HG03139 (cell line): ENCODE measurements around the gene UCKL1.

Experiments used
- ATAC-seq: cut with Tn5 transposase; IDR thresholded peaks from one replicate; pipeline ENCODE4 v1.9.1; 2021; ENCODE audit not compliant: unreplicated experiment

UCKL1 gene

DNA sequence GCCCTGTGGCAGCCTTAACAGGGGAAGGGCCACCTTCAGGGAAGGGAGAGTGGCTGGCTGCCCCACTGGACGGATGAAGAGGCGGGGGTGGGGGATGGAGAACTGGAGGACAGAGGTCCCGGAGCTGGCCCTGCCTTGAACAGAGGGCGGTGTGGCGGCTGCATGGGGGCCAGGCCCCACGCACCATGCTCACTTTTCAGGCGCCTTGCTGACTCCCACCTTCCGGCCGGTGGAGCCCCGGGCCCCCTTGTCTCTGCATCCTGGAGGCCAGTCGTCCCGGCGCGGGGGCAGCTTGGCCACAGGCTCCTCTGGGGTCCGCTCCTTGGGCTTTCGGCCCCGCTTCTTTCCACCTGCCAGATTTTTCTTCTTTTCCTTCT lies 3.5 kb upstream of the UCKL1 start:
- ATAC-seq, result no peak

DNA sequence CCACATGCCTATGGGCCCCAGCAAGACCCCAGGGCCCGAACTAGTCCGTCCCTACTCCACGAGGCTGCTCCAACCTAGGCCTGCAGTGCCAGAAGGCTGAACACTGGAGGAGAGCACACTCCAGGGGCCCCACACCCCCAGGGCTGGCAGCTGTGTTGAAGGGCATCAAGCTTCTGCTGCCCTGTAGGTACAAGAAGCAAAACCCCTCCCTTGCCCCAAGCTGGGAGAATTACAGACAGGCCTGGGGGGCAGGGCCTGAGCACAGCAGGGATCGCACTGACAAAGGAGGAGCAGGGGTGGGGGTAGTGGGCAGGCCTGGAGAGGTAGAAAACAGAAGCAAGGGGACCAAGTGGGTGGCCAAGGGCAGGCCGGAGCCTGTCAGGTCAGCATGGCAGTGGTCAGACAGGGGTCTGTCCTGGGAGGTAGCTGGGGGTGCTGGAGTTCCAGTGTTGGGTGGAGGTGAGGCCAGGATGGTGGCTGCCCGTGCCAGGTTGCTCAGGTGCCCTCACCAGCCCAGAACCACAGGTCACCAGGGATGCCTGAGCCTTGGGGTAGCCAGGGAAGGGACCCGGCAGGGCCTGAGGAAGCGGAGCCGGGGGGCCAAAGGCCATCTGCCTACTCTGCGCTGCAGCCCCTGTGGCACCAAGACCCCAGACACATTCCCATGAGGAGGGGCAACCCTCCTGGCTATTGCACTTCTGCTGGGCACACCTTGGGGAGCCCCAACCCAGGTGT lies 2.9 kb upstream of the UCKL1 start:
- ATAC-seq, result no peak

DNA sequence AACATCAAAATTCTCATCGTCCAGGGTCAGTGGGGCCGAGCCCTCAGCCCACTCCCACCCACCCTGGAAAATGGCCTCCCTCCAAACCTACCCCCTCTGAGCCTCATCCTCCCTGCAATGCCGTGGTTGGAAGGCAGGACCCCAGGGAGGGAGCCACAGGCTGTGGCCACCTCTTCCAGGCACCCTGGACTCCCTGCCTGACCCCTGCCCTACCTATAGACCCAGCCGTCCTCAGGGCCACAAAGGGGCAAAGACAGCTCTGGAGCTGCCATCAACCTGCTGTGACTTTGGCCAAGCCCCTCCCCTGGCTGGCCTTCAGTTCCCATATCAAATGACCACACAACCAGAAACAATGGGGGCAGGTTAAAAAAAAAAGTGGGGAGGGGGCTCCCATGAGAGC lies 2.3 kb upstream of the UCKL1 start:
- no peak for ATAC-seq

DNA sequence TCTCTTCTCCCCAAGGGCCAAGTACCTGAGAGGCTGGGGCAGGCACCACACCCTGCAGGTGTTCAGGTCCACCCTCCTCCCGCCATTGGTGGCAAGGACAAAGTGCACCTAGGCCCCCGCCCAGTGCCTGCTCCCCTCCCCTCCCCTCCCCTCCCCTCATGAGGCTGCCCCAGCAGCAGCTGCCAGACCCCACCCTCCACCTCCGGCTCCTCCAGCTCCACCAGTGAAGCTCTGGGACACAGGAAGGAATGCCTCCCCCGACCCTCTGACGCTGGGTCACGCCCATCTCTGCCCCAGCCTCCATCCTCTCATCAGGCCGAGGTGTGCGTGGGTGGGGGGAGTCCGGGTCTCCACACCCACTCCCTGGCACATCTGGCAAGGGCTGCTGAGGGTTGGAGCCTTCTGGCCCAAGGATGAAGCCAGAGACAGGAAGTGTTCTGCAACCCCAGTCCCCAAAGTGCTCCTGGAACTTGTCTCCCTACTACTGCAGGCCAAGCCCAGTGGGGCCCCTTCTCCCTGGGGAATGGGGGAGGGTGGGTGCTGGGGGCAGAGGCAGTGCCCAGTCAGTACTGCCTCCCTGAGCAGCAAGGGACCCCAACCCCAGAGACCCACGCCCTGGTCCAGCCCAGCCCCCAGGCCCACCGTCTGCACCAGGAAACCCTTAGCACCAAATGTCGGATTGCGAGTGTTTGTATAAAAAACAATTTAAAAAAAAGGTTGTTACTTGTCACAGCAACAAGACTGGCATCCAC lies 1.6 kb upstream of the UCKL1 start:
- ATAC-seq, result no peak

GRCh38 chr20:63957004-63957689 lies 931 bp upstream of the UCKL1 start:
- ATAC-seq, result no peak

DNA sequence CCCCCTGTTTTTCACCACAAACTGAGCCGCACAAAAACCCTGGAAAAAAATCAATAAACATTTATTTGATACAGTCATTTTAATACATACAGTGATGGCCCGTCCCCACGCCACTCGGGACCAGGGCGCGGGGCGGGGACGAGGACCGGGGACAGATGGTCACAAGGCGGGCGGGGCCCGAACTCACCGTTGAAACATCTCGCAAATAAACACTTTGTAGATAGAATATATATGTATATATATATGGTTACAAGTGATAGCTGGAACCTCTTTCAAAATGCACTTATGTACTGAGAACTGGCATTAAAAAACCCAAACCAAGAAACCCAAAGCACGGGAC lies 418 bp upstream of the UCKL1 start:
- ATAC-seq, result no peak

- peak; percentile 12 for ATAC-seq
Observed at GRCh38 chr20:63955281-63955826, 862 bp downstream of the UCKL1 start.

DNA sequence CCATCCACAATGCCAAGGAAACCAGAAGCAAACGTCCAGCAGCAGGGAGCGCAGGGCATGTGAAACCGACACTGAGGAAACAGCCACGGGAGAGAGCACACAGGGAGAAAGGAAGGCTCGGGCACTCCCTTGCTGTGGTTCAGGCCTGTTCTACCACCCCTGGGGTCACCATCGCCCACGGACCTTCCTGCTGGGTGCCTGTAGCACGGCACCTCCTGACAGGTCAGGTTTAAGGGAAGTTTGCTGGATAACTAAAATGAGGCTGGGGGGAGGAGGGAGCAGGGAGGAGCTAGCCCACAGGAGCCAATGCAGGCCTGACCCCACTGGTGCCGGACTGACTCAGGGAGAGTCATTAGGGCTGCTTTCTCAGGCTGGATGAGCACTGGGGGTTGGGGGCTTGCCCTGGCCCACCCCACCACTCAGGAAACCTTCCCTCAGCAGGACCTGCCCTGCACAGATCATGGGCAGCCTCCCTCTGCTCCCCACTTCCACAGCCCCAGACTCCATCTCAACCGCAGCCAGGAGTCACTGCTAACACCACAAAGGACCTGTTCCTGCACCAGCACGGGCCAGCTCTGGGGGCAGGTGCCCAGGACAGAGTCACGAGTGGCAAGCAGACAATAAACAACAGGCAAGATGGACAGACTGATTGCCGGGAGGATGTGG lies 2.3 kb downstream of the UCKL1 start:
- no peak for ATAC-seq

DNA sequence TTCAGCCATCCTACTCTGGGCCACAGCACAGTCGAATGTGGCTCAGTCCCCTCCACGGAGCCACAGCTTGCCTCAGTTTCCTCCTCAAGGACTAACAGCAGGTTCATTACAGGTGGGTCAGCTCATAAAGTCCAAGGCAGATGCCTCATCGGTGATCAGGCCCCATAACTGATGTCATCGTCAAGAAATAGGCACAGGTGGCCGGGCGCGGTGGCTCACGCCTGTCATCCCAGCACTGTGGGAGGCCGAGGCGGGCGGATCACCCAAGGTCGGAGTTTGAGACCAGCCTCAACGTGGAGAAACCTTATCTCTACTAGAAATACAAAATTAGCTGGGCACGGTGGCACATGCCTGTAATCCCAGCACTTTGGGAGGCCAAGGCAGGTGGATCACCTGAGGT lies 3.4 kb downstream of the UCKL1 start:
- no peak for ATAC-seq

DNA sequence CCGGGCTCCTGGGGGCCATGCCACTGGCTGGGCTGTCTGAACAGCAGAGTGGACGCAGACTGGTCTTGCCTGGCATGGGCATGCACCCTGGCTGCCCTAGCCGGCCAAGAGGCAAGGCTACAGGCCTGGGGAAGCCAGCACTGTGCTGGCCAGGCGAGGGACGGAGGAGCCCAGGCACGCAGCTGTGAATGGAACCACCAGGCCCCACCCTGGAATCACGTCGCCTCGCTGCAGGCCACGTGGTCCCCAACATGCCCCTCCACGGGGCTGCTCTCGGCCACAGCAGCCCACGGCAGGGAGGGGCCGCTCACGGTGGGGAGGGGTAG lies 4.0 kb downstream of the UCKL1 start:
- no peak for ATAC-seq

- ATAC-seq, result no peak
Observed at GRCh38 chr20:63951398-63952209, 4.6 kb downstream of the UCKL1 start.

- no peak for ATAC-seq
Observed at GRCh38 chr20:63950701-63951397, 5.4 kb downstream of the UCKL1 start.

DNA sequence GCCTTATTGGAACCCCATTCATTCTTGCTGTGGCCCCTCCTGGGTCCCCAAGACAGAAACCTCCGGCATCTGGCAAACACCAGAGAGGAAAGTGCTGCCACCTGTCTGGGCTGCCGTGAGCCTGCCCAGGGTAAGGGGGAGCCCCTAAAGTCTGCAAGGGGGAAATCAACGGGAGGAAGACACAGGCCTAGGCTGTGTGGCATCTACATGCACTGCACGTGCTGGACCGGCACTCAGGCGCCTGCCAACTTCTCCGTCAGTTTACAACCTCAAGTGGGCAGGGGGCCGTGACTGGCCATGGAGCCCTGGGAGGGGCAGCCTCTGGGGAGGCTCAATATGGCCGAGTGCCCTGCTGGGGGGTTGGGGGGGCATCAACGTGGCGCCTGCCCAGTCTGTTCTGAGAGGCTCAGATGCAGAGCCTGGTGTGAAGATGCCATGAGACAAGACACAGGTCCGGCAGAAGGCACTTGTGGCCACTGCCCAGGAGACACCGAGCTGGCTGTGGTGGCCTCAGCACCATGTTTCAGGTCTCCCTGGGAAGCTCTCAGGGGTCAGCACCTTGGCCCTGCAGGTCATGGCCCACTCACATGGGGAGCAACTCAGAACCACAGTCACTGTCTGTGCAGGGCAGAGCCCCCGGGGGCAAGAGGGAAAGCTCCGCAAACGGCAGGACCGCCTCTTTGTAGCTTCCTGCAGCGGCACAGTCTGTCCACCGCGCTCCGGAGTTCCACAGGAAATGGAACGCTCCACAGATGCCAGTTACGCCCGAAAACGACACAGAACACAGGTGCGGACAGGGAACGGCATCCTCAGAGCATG lies 8.4 kb downstream of the UCKL1 start:
- ATAC-seq, result no peak

DNA sequence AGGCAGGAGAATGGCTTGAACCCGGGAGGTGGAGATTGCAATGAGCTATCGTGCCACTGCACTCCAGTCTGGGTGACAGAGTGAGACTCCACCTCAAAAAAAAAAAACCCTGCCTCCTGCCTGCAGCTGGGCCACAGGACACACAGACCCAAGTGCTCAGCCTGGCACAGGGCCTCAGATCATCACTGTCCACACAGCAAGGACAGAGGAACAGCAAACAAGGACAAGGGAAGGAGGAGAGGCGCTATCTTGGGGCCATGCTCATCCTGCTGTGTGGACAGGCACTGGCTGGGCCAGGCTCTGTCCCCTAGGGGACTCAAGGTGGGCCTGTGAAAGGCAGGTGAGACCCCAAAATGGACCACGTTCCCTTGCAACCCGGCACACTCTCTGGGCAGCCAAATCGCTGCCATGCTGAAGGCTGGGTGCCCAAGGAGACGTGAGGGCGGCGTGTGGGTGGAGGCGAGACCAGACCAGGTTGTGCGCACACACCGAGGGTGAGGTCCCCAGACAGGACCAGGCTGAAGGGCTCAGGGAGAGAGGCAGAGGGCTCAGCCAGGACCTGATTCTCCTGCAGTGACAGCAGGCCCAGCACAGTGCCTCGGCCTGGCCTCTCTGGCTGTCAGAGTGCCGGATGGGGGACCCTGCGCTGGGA lies 9.1 kb downstream of the UCKL1 start:
- ATAC-seq, result no peak

DNA sequence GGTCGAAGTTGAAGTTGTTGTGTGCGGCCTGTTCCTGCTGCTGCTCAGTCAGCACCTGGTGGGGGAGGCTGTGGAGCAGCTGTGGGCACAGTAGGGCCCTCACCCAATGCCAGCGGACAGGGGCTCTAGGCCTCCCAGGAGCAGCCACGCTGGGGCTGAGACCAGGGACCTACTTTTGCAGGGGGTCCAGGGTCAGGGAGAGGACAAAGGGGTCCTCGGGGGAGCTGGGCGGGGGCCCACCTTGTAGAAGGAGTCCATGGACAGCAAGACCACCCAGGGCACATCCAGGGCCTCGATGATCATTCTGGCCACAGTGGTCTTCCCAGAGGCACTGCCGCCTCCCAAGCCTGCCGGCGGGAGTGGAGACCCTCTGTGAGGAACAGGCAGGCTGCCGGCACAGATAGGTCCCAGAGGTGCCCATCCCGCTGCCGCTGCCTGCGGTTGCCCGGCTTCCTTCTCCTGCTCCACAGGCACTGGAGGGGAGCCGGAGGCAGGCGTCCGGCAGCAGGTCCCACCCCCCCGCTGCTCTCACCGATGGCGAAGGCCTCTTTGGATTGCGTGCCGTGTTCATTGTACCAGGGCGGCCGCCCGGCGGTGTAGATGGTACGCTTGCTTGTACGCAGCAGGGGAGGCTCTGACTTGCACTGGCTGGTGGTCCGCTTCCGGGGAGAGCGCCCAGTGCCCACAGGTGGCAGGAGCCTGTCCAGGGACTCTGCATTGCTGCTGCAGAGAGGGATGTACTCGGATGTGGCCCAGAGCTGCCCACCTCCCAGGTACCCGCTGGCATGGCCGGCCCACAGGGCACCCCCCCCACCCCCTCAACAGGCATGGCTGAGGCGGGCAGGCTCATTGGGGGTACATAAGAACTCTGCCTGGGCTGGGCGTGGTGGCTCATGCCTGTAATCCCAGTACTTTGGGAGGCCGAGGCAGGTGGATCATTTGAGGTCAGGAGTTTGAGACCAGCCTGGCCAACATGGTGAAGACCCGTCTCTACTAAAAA lies 10.0 kb downstream of the UCKL1 start:
- no peak for ATAC-seq

DNA sequence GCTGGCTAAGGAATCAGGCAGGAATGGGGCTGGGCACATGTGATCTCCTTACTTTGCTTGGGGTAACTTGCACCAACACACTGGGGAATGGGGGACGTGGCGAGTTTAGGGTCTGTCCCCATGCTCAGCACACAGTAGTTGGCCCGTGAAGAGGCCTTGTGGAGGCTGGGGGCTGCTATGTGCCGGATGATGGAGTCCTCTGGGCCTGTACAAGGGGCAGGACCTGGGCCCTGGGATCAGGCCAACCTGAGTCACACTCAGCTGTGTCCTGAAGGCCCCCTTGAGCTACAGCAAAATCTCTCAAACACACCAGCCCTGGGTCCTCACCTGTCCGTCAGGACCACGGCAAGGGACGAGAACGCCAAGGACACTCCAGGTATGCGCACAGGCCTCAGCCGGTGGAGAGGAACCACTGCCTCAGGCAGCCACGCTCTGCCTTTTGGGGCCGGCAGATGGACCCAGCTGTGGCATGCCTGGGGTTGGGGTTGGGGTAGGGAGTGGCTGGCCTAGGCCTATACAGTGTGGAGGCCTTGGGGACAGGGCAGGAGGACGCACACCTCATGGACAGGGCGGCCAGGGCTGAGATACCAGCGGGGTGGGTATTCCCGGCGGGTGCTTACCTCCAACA lies 11.1 kb downstream of the UCKL1 start:
- ATAC-seq, result no peak
